HCT116 (cell line): Measurements from ENCODE around the gene PRRT3. TPM values are rescaled to one million over a fixed set of nuclear protein-coding genes. Genes with fewer than 3 reads are reported as not detected.

Source experiments
- ATAC-seq: fragments of 200-7000 bp; cut with Tn5 transposase; 2 replicates; pipeline ENCODE4 v1.9.1; 2020; ENCODE audit warnings: mild to moderate bottlenecking, moderate library complexity
- BruUV-seq: library from RNA; stranded (reverse); fragments of 400-500 nt; replicated peaks from 2 replicates; lab custom pipeline; 2021; lab: Mats Ljungman, UMichigan
- CTCF ChIA-PET: fragments of 300-600 bp; sonication (Branson Sonifier 250); formaldehyde crosslinking; loops from one replicate; lab custom pipeline; 2021; ENCODE audit warnings: antibody characterized with exemption; lab: Charles Lee
- POLR2A ChIA-PET: fragments of 300-600, 350-600 bp; sonication (Branson Sonifier 250); formaldehyde crosslinking; loops from one replicate; lab custom pipeline; 2021; ENCODE audit warnings: antibody characterized with exemption; lab: Charles Lee
- RAD21 ChIA-PET, 2 experiments: fragments of 300-600 bp; sonication (Branson Sonifier 250); formaldehyde crosslinking; loops; one replicate each; lab custom pipeline; 2023; ENCODE audit warnings: low total read pairs in 2 of 2; ENCODE audit not compliant: uncharacterized antibody in 2 of 2, unreplicated experiment in 2 of 2, low non-redundant PET in 1 of 2; lab: Charles Lee
- DNase-seq: peaks from one replicate; pipeline ENCODE4 v3.0.0-alpha.2; 2010; ENCODE audit warnings: low read depth, low spot score
- H2AFZ ChIP-seq: fragments of 200-600 bp; shearing (Covaris generic), sonication (generic); 2 replicates; pipeline ENCODE4 v1.6.1; 2017; ENCODE audit warnings: low read depth, mixed run types, mixed read lengths, antibody characterized with exemption, low read length; ENCODE audit not compliant: poor library complexity, severe bottlenecking
- H3K27ac ChIP-seq: 2 replicates; pipeline ENCODE4 v1.5.1; 2012; ENCODE audit warnings: low read depth, low read length
- H3K27me3 ChIP-seq: fragments of 200-600 bp; sonication (generic); 2 replicates; pipeline ENCODE4 v1.6.1; 2016; ENCODE audit warnings: mixed run types, low read length, mixed read lengths; ENCODE audit not compliant: insufficient read depth
- H3K36me3 ChIP-seq, 2 experiments: fragments of 200-500 bp in 1 of 2; fragments of 200-600 bp in 1 of 2; sonication (Bioruptor generic) in 1 of 2; sonication (generic) in 1 of 2; 2 replicates each; pipeline versions ENCODE4 v1.5.1 to v1.6.1; 2014 to 2016; ENCODE audit warnings: low read length in 2 of 2, inconsistent platforms in 1 of 2, mixed read lengths in 1 of 2, mixed run types in 1 of 2; ENCODE audit not compliant: insufficient read depth in 2 of 2, control insufficient read depth in 1 of 2
- H3K4me1 ChIP-seq, 2 experiments: fragments of 200-600 bp in 1 of 2; sonication (generic) in 1 of 2; 2 replicates each; pipeline versions ENCODE4 v1.5.1 to v1.6.1; 2012 to 2017; ENCODE audit warnings: low read length in 2 of 2, inconsistent platforms in 1 of 2, mild to moderate bottlenecking in 1 of 2, mixed read lengths in 1 of 2, mixed run types in 1 of 2, moderate library complexity in 1 of 2; ENCODE audit not compliant: insufficient read depth in 2 of 2, control insufficient read depth in 1 of 2
- H3K4me2 ChIP-seq: fragments of 200-600 bp; sonication (generic); 2 replicates; pipeline ENCODE4 v1.6.1; 2017; ENCODE audit warnings: mixed run types, low read length, mixed read lengths
- H3K4me3 ChIP-seq, 2 experiments: fragments of 200-600 bp in 1 of 2; sonication (generic) in 1 of 2; replicated peaks in 1 of 2; 2 replicates each; pipeline ENCODE4 v1.5.1; 2011 to 2016; ENCODE audit warnings: low read length in 2 of 2, control low read depth in 1 of 2, low read depth in 1 of 2, mild to moderate bottlenecking in 1 of 2, mixed read lengths in 1 of 2, mixed run types in 1 of 2
- H3K79me2 ChIP-seq: fragments of 200-600 bp; sonication (generic); 2 replicates; pipeline ENCODE4 v1.6.1; 2017; ENCODE audit warnings: mild to moderate bottlenecking, mixed run types, low read length, moderate library complexity, mixed read lengths; ENCODE audit not compliant: insufficient read depth
- H3K9ac ChIP-seq: fragments of 200-600 bp; sonication (generic); 2 replicates; pipeline ENCODE4 v1.6.1; 2016; ENCODE audit warnings: low read length, mixed read lengths
- H3K9me2 ChIP-seq: fragments of 200-600 bp; sonication (generic), shearing (Covaris generic); 2 replicates; pipeline ENCODE4 v1.6.1; 2017; ENCODE audit warnings: mixed run types, mild to moderate bottlenecking, moderate library complexity; ENCODE audit not compliant: insufficient read depth
- H3K9me3 ChIP-seq, 2 experiments: fragments of 200-500 bp in 1 of 2; fragments of 200-600 bp in 1 of 2; sonication (Bioruptor generic) in 1 of 2; sonication (generic) in 1 of 2; 2 replicates each; pipeline ENCODE4 v1.6.1; 2014 to 2017; ENCODE audit warnings: low read length in 2 of 2, mixed read lengths in 2 of 2, inconsistent platforms in 1 of 2, low read depth in 1 of 2, mild to moderate bottlenecking in 1 of 2, mixed run types in 1 of 2, moderate library complexity in 1 of 2; ENCODE audit not compliant: control insufficient read depth in 1 of 2, insufficient read depth in 1 of 2
- H4K20me1 ChIP-seq: fragments of 200-600 bp; sonication (generic), shearing (Covaris generic); 2 replicates; pipeline ENCODE4 v1.6.1; 2017; ENCODE audit warnings: mixed run types, mild to moderate bottlenecking, moderate library complexity; ENCODE audit not compliant: insufficient read depth
- CBX3 ChIP-seq: IDR thresholded peaks from 2 replicates; pipeline ENCODE4 v1.6.1; 2012; ENCODE audit warnings: low read depth
- EGR1 ChIP-seq: IDR thresholded peaks from 2 replicates; pipeline ENCODE4 v1.6.1; 2012; ENCODE audit warnings: low read depth
- FOSL1 ChIP-seq: IDR thresholded peaks from 2 replicates; pipeline ENCODE4 v1.6.1; 2012; ENCODE audit warnings: low read depth
- RAD21 ChIP-seq: IDR thresholded peaks from 2 replicates; pipeline ENCODE4 v1.6.1; 2012; ENCODE audit warnings: low read depth, mild to moderate bottlenecking
- SP1 ChIP-seq: IDR thresholded peaks from 2 replicates; pipeline ENCODE4 v1.6.1; 2012; ENCODE audit warnings: low read depth
- TCF7L2 ChIP-seq: IDR thresholded peaks from 2 replicates; pipeline ENCODE4 v1.7.0; 2011; ENCODE audit warnings: borderline replicate concordance, inconsistent platforms; ENCODE audit not compliant: insufficient read depth, insufficient read length; ENCODE audit errors: extremely low read depth
- intact Hi-C: fragments of 100-400 bp; cut with micrococcal nuclease; formaldehyde crosslinking; loops from 2 replicates; pipeline ENCODE4 v1.10.0; 2022
- total RNA-seq: library from RNA; stranded (reverse); gene quantifications from one replicate; pipeline ENCODE4 v1.2.1, GENCODE V29; 2021; ENCODE audit not compliant: unreplicated experiment
- TF ChIP-seq, protein P1 (sequence below): IDR thresholded peaks from 2 replicates; pipeline ENCODE4 v1.6.1; 2012
- TF ChIP-seq, protein P2 (sequence below): IDR thresholded peaks from 2 replicates; pipeline ENCODE4 v1.6.1; 2011; ENCODE audit warnings: mild to moderate bottlenecking, low read length, moderate library complexity; ENCODE audit not compliant: insufficient replicate concordance; ENCODE audit errors: extremely low read depth
- TF ChIP-seq, protein P3 (sequence below): IDR thresholded peaks from 2 replicates; pipeline ENCODE4 v1.6.1; 2012

Gene PRRT3
- total RNA-seq, 1 experiment from 2014 or later: 0.96 TPM

DNA sequence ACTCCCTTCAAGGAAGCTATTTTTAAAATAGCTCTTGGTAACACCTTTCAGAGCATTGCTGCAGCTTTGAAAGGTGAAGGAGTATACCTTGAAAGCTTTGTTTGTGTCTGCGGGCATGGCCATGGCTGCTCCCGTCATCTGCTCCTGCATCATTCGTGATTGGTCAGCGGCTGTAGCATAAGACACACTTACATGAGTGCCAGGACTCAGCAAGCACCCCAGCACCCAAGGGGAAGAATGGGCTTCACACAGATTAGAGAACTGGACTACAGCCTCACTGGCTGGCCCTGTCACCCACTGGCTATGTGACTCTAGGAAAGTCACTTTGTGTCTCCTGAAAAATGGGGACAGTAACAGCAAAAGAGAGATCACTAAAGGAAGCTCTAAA is 17.4 kb upstream of the PRRT3 start:
- no peaks in the 10 kb centered on the region for H3K27me3 ChIP-seq
- POLR2A ChIA-PET: no interaction called here
- no TSS peak for BruUV-seq
- no peaks in the 10 kb centered on the region for H3K79me2 ChIP-seq
- H3K36me3 ChIP-seq: peaks cover 13 to 34% of the 10 kb centered on the region in 2 experiments
- H3K9me3 ChIP-seq: no peaks in the 10 kb centered on the region
- ATAC-seq (no peak), DNase-seq (no peak)
- intact Hi-C loops: no loop called here
- H3K4me1 ChIP-seq: no peaks in the 10 kb centered on the region
- H3K9ac ChIP-seq: no peak overlapping the region
- H2AFZ ChIP-seq: no peak overlapping the region
- H3K4me3 ChIP-seq: no peak overlapping the region
- H3K9me2 ChIP-seq: 0 out of 2 replicates have a peak, but pooled peaks cover 4% of the 10 kb centered on the region
- H4K20me1 ChIP-seq: no peaks in the 10 kb centered on the region
- RAD21 ChIA-PET: no interaction called here
- CTCF ChIA-PET: no interaction called here
- H3K4me2 ChIP-seq: no peak overlapping the region
- TF ChIP-seq, protein P1, sequence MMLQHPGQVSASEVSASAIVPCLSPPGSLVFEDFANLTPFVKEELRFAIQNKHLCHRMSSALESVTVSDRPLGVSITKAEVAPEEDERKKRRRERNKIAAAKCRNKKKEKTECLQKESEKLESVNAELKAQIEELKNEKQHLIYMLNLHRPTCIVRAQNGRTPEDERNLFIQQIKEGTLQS: no peak
- TF ChIP-seq RAD21 (no peak), EGR1 (no peak), CBX3 (no peak), FOSL1 (no peak), SP1 (no peak), TCF7L2 (no peak)
- TF ChIP-seq, protein P2, sequence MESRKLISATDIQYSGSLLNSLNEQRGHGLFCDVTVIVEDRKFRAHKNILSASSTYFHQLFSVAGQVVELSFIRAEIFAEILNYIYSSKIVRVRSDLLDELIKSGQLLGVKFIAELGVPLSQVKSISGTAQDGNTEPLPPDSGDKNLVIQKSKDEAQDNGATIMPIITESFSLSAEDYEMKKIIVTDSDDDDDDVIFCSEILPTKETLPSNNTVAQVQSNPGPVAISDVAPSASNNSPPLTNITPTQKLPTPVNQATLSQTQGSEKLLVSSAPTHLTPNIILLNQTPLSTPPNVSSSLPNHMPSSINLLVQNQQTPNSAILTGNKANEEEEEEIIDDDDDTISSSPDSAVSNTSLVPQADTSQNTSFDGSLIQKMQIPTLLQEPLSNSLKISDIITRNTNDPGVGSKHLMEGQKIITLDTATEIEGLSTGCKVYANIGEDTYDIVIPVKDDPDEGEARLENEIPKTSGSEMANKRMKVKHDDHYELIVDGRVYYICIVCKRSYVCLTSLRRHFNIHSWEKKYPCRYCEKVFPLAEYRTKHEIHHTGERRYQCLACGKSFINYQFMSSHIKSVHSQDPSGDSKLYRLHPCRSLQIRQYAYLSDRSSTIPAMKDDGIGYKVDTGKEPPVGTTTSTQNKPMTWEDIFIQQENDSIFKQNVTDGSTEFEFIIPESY: no peak
- TF ChIP-seq, protein P3, sequence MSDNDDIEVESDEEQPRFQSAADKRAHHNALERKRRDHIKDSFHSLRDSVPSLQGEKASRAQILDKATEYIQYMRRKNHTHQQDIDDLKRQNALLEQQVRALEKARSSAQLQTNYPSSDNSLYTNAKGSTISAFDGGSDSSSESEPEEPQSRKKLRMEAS: no peak
- TF ChIP-seq, all 23 proteins: peak for 0
- H3K27ac ChIP-seq: no peak overlapping the region
